Gastrocnemius medialis (tissue), 4 donors: ENCODE data around the gene IFITM10.

Experiments used
- CTCF ChIP-seq, 5 experiments: fragments of 450-650 bp in 3 of 5; fragments of 200-600 bp in 2 of 5; sonication (generic) in 2 of 5; IDR thresholded peaks in 4 of 5; conservative IDR thresholded peaks in 1 of 5; 1 replicate in 4 of 5; 2 replicates in 1 of 5; pipeline ENCODE4 v1.5.1; 2016 to 2019; ENCODE audit warnings: antibody characterized with exemption in 5 of 5, mild to moderate bottlenecking in 3 of 5, moderate library complexity in 3 of 5
- POLR2A ChIP-seq, 2 donors: fragments of 450-650 bp; IDR thresholded peaks; one replicate each; pipeline ENCODE4 v1.6.1; 2017; ENCODE audit warnings: antibody characterized with exemption in 2 of 2, mild to moderate bottlenecking in 2 of 2, moderate library complexity in 2 of 2

DNA sequence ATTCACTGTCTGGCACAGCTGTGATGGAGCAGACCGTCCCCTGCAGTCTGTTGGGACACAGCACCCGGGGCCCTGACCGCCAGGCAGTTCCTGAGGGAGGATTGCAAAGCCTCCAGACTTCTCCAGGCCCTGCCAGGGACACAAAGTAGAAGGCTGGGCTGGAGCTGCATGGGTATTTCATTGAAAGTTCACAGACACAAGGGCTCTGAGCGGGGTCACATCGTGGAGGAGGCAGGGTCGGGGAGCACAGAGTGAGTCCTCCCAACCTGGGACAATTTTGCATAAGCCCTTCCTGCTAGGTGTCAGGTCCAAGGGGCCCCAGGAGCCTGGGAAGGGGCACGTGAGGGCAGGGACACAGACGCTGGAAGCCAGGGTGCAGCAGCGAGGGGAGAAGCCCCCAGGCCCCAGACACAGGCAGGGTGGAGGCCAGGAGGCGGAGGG lies 15.7 kb downstream of the IFITM10 start:
- TF ChIP-seq POLR2A (IDR thresholded peaks at IDR 0.05) = no peak
- no peak for TF ChIP-seq CTCF (IDR thresholded peaks at IDR 0.05 in 4 of 5, conservative IDR thresholded peaks at IDR 0.05 in 1 of 5)
